IMR-90 (cell line): ENCODE measurements around the gene RPS4Y2. TPM values are rescaled to one million over a fixed set of nuclear protein-coding genes. Genes with fewer than 3 reads are reported as not detected.

ENCODE experiments used
- ATAC-seq: fragments of 200-7000 bp; cut with Tn5 transposase; 2 replicates; pipeline ENCODE4 v1.9.1; 2020; ENCODE audit warnings: low read depth, mild to moderate bottlenecking, moderate library complexity
- BruUV-seq: library from RNA; stranded (reverse); fragments of 400-500 nt; replicated peaks from 2 replicates; lab custom pipeline; 2021; lab: Mats Ljungman, UMichigan
- CTCF ChIA-PET: fragments of 300-600 bp; formaldehyde crosslinking; extraction: SDS; loops from one replicate; lab custom pipeline; 2021; ENCODE audit warnings: antibody characterized with exemption; lab: Yijun Ruan, JAX
- POLR2A ChIA-PET: fragments of 300-600 bp; sonication (Branson Sonifier 250); formaldehyde crosslinking; loops from one replicate; lab custom pipeline; 2022; ENCODE audit warnings: antibody characterized with exemption; ENCODE audit not compliant: unreplicated experiment; lab: Charles Lee
- DNase-seq: peaks from one replicate; pipeline ENCODE4 v3.0.0; 2013
- H2AFZ ChIP-seq: replicated peaks from 2 replicates; pipeline ENCODE3; 2013; ENCODE audit warnings: low read length, mild to moderate bottlenecking; ENCODE audit not compliant: poor library complexity
- H2AK5ac ChIP-seq: 2 replicates; pipeline ENCODE4 v1.6.1; 2013; ENCODE audit warnings: low read depth, low read length, inconsistent platforms
- H2AK9ac ChIP-seq: replicated peaks from 2 replicates; pipeline ENCODE3; 2013; ENCODE audit warnings: mild to moderate bottlenecking, low read depth, low read length, moderate library complexity; ENCODE audit not compliant: poor library complexity
- H2BK120ac ChIP-seq: 2 replicates; pipeline ENCODE4 v1.6.1; 2013; ENCODE audit warnings: low read depth, low read length, inconsistent platforms
- H2BK15ac ChIP-seq: 3 replicates; pipeline ENCODE4 v1.6.1; 2013; ENCODE audit warnings: low read depth, low read length, inconsistent platforms
- H2BK20ac ChIP-seq: 2 replicates; pipeline ENCODE4 v1.6.1; 2013; ENCODE audit warnings: low read depth, mild to moderate bottlenecking, inconsistent platforms, low read length, moderate library complexity
- H2BK5ac ChIP-seq: 2 replicates; pipeline ENCODE4 v1.6.1; 2013; ENCODE audit warnings: mild to moderate bottlenecking, low read depth, low read length, inconsistent platforms; ENCODE audit not compliant: poor library complexity, severe bottlenecking
- H3K14ac ChIP-seq: replicated peaks from 2 replicates; pipeline ENCODE4 v1.6.1; 2013; ENCODE audit warnings: low read depth, low read length, inconsistent platforms
- H3K18ac ChIP-seq: 2 replicates; pipeline ENCODE4 v1.6.1; 2013; ENCODE audit warnings: low read depth, low read length, control low read depth
- H3K23ac ChIP-seq: 2 replicates; pipeline ENCODE4 v1.6.1; 2013; ENCODE audit warnings: low read depth, low read length, inconsistent platforms
- H3K27ac ChIP-seq: 2 replicates; pipeline ENCODE4 v1.5.1; 2013; ENCODE audit warnings: mild to moderate bottlenecking, control low read depth, low read length; ENCODE audit not compliant: insufficient read depth
- H3K27me3 ChIP-seq: 2 replicates; pipeline ENCODE4 v1.6.1; 2013; ENCODE audit warnings: low read length; ENCODE audit not compliant: control insufficient read depth, insufficient read depth
- H3K36me3 ChIP-seq: 2 replicates; pipeline ENCODE4 v1.6.1; 2013; ENCODE audit warnings: low read length, mixed read lengths; ENCODE audit not compliant: control insufficient read depth, insufficient read depth
- H3K4ac ChIP-seq: 2 replicates; pipeline ENCODE4 v1.6.1; 2013; ENCODE audit warnings: low read depth, low read length, inconsistent platforms
- H3K4me1 ChIP-seq: 2 replicates; pipeline ENCODE4 v1.6.1; 2013; ENCODE audit warnings: low read length, mixed read lengths; ENCODE audit not compliant: control insufficient read depth, insufficient read depth
- H3K4me2 ChIP-seq: 2 replicates; pipeline ENCODE4 v1.6.1; 2013; ENCODE audit warnings: low read depth, mild to moderate bottlenecking, control low read depth, low read length, moderate library complexity
- H3K4me3 ChIP-seq: 2 replicates; pipeline ENCODE4 v1.5.1; 2013; ENCODE audit warnings: low read depth, mild to moderate bottlenecking, control low read depth, low read length, moderate library complexity; ENCODE audit not compliant: insufficient read depth
- H3K56ac ChIP-seq: 2 replicates; pipeline ENCODE4 v1.6.1; 2013; ENCODE audit warnings: low read length, inconsistent platforms; ENCODE audit not compliant: insufficient read depth; ENCODE audit errors: extremely low read depth
- H3K79me1 ChIP-seq, 2 experiments: 2 replicates each; pipeline ENCODE4 v1.6.1; 2013; ENCODE audit warnings: low read length in 2 of 2, inconsistent platforms in 1 of 2, low read depth in 1 of 2
- H3K9ac ChIP-seq: 2 replicates; pipeline ENCODE4 v1.6.1; 2013; ENCODE audit warnings: low read depth, low read length, control low read depth
- H3K9me1 ChIP-seq: 2 replicates; pipeline ENCODE4 v1.6.1; 2013; ENCODE audit warnings: low read length, inconsistent platforms; ENCODE audit not compliant: insufficient read depth
- H3K9me3 ChIP-seq: 2 replicates; pipeline ENCODE4 v1.6.1; 2013; ENCODE audit warnings: low read length; ENCODE audit not compliant: control insufficient read depth, insufficient read depth
- H4K20me1 ChIP-seq: 2 replicates; pipeline ENCODE4 v1.6.1; 2013; ENCODE audit warnings: low read length, inconsistent platforms; ENCODE audit not compliant: insufficient read depth
- H4K5ac ChIP-seq: 2 replicates; pipeline ENCODE4 v1.6.1; 2013; ENCODE audit warnings: mild to moderate bottlenecking, low read depth, low read length, control low read depth
- H4K8ac ChIP-seq, 2 experiments: 2 replicates each; pipeline ENCODE4 v1.6.1; 2013; ENCODE audit warnings: low read depth in 2 of 2, low read length in 2 of 2, control low read depth in 1 of 2, inconsistent platforms in 1 of 2
- H4K91ac ChIP-seq: 2 replicates; pipeline ENCODE4 v1.6.1; 2013; ENCODE audit warnings: low read depth, low read length, inconsistent platforms; ENCODE audit not compliant: insufficient read depth
- BHLHE40 ChIP-seq: fragments of 150-350 bp; IDR thresholded peaks from 2 replicates; pipeline ENCODE4 v1.6.1; 2016; ENCODE audit warnings: mild to moderate bottlenecking, low read depth, low read length
- MAFK ChIP-seq: IDR thresholded peaks from 2 replicates; pipeline ENCODE4 v1.6.1; 2012; ENCODE audit warnings: low read depth, low read length, improper control_type of control experiment
- MAZ ChIP-seq: IDR thresholded peaks from 2 replicates; pipeline ENCODE4 v1.6.1; 2012; ENCODE audit warnings: low read depth, mild to moderate bottlenecking, low read length, improper control_type of control experiment, moderate library complexity, borderline replicate concordance
- MXI1 ChIP-seq: IDR thresholded peaks from 2 replicates; pipeline ENCODE4 v1.6.1; 2012; ENCODE audit warnings: low read depth, mild to moderate bottlenecking, low read length, moderate library complexity, borderline replicate concordance
- NFE2L2 ChIP-seq: fragments of 150-350 bp; IDR thresholded peaks from 2 replicates; pipeline ENCODE4 v1.6.1; 2016; ENCODE audit warnings: low read depth, mild to moderate bottlenecking, low read length
- RAD21 ChIP-seq: IDR thresholded peaks from 2 replicates; pipeline ENCODE4 v1.6.1; 2012; ENCODE audit warnings: low read length, improper control_type of control experiment
- RCOR1 ChIP-seq: IDR thresholded peaks from 2 replicates; pipeline ENCODE4 v1.6.1; 2012; ENCODE audit warnings: mild to moderate bottlenecking, low read length, improper control_type of control experiment; ENCODE audit not compliant: insufficient replicate concordance
- RFX5 ChIP-seq: IDR thresholded peaks from 2 replicates; pipeline ENCODE4 v1.8.0; 2012; ENCODE audit warnings: low read depth, mild to moderate bottlenecking, low read length, moderate library complexity
- SMC3 ChIP-seq: fragments of 150-350 bp; IDR thresholded peaks from 2 replicates; pipeline ENCODE4 v1.6.1; 2016; ENCODE audit warnings: low read depth, mild to moderate bottlenecking, antibody characterized with exemption, low read length, moderate library complexity
- USF2 ChIP-seq: fragments of 150-350 bp; IDR thresholded peaks from 2 replicates; pipeline ENCODE4 v1.6.1; 2017; ENCODE audit warnings: mild to moderate bottlenecking, antibody characterized with exemption, low read length, low read depth
- WGBS, 2 experiments: methylation state at CpG; one replicate each; pipeline versions ENCODE4 v1.1.5 to v1.1.7; 2013; ENCODE audit warnings: missing lambda C conversion rate in 2 of 2; ENCODE audit not compliant: insufficient read length in 1 of 2; ENCODE audit errors: extremely low coverage in 2 of 2; 5-methylcytosine and 5-hydroxymethylcytosine counted together
- dilution Hi-C: fragments of 300-500 bp; cut with HindIII; formaldehyde crosslinking; loops from one replicate; pipeline ENCODE4 v1.14.3; 2018; ENCODE audit warnings: low sequenced_read_pairs; ENCODE audit not compliant: unreplicated experiment
- in situ Hi-C: fragments of 300-500 bp; cut with MboI; formaldehyde crosslinking; loops from 3 replicates; pipeline ENCODE4 v1.14.3; 2019; ENCODE audit warnings: low sequenced_read_pairs, inconsistent platforms, mixed read lengths
- intact Hi-C: fragments of 100-400 bp; cut with micrococcal nuclease; formaldehyde crosslinking; loops from 2 replicates; pipeline ENCODE4 v1.10.0; 2022
- polyA plus RNA-seq, 3 experiments: library from polyadenylated mRNA; depleted of rRNA; stranded (reverse); fragments of >200 nt; gene quantifications; 2 replicates each; pipeline ENCODE4 v1.2.3, GENCODE V29; 2012; ENCODE audit warnings: low replicate concordance in 1 of 3
- total RNA-seq: library from RNA; depleted of rRNA; stranded (reverse); fragments of >200 nt; gene quantifications from 2 replicates; pipeline ENCODE4 v1.2.3, GENCODE V29; 2012
- TF ChIP-seq, protein P1 (sequence below): fragments of 150-350 bp; IDR thresholded peaks from 2 replicates; pipeline ENCODE4 v1.6.1; 2016; ENCODE audit warnings: low read depth, mild to moderate bottlenecking, low read length, moderate library complexity, borderline replicate concordance

RPS4Y2 gene
- total and polyA plus RNA-seq, 2 of the 4 experiments (the other 2 are of a cell fraction), result not detected

GRCh38 chrY:20745060-20745459 lies 10.8 kb upstream of the RPS4Y2 start:
- no peak overlapping the region for H2BK20ac ChIP-seq
- no peak overlapping the region for H3K4ac ChIP-seq
- H3K79me1 ChIP-seq, result no peaks in the 10 kb centered on the region
- WGBS, 2 experiments, result no CpG with 5 or more reads among the region's 2 CpGs
- dilution Hi-C loops (no loop called here), intact Hi-C loops (no loop called here), in situ Hi-C loops (no loop called here)
- H3K9me3 ChIP-seq, result no peaks in the 10 kb centered on the region
- no peaks in the 10 kb centered on the region for H3K4me1 ChIP-seq
- no peak overlapping the region for H4K5ac ChIP-seq
- no peak overlapping the region for H2BK15ac ChIP-seq
- no peak overlapping the region for H4K91ac ChIP-seq
- H3K27me3 ChIP-seq, result no peaks in the 10 kb centered on the region
- no peaks in the 10 kb centered on the region for H3K9me1 ChIP-seq
- no peak overlapping the region for H3K18ac ChIP-seq
- H3K23ac ChIP-seq, result no peak overlapping the region
- no peak overlapping the region for H3K14ac ChIP-seq
- ATAC-seq (no peak), DNase-seq (no peak)
- H3K4me2 ChIP-seq, result no peak overlapping the region
- no peaks in the 10 kb centered on the region for H3K36me3 ChIP-seq
- H2BK120ac ChIP-seq, result no peak overlapping the region
- no peak overlapping the region for H2AK9ac ChIP-seq
- BruUV-seq, result no TSS peak
- H4K20me1 ChIP-seq, result no peaks in the 10 kb centered on the region
- H2BK5ac ChIP-seq, result no peak overlapping the region
- TF ChIP-seq SMC3, result no peak
- no peak for TF ChIP-seq RFX5
- TF ChIP-seq MAZ, result no peak
- TF ChIP-seq MAFK, result no peak
- TF ChIP-seq, protein P1, sequence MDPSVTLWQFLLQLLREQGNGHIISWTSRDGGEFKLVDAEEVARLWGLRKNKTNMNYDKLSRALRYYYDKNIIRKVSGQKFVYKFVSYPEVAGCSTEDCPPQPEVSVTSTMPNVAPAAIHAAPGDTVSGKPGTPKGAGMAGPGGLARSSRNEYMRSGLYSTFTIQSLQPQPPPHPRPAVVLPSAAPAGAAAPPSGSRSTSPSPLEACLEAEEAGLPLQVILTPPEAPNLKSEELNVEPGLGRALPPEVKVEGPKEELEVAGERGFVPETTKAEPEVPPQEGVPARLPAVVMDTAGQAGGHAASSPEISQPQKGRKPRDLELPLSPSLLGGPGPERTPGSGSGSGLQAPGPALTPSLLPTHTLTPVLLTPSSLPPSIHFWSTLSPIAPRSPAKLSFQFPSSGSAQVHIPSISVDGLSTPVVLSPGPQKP, result no peak
- TF ChIP-seq RAD21, result no peak
- no peak for TF ChIP-seq MXI1
- TF ChIP-seq USF2, result no peak
- no peak for TF ChIP-seq BHLHE40
- no peak for TF ChIP-seq NFE2L2
- TF ChIP-seq RCOR1, result no peak
- H3K27ac ChIP-seq, result no peak overlapping the region
- ChIA-PET CTCF (no interaction called here), POLR2A (no interaction called here)
- no peak overlapping the region for H3K9ac ChIP-seq
- no peak overlapping the region for H3K4me3 ChIP-seq
- no peak overlapping the region for H2AK5ac ChIP-seq
- no peak overlapping the region for H4K8ac ChIP-seq
- H3K56ac ChIP-seq, result no peak overlapping the region
- H2AFZ ChIP-seq, result no peak overlapping the region
